Gastroesophageal sphincter (tissue), 4 donors: Measurements from ENCODE around the gene SYNE1. TPM values are rescaled to one million over a fixed set of nuclear protein-coding genes. Genes with fewer than 3 reads are reported as not detected.
"Not testable (repeated sequence)": the region's sequence is repeated elsewhere in the genome, so short reads cannot be mapped to it uniquely, and the experiment has no call there.

Experiments
- ATAC-seq: fragments of 150-250 bp; one replicate; pipeline ENCODE4 v1.9.1; 2016; ENCODE audit warnings: mild to moderate bottlenecking, moderate library complexity
- H3K27ac ChIP-seq, 4 donors: fragments of 200-600 bp; sonication (generic) in 3 of 4; 1 replicate in 3 of 4; 2 replicates in 1 of 4; pipeline ENCODE4 v1.5.1; 2016 to 2019
- H3K27me3 ChIP-seq: fragments of 200-600 bp; sonication (generic); one replicate; pipeline ENCODE4 v1.5.1; 2019
- H3K36me3 ChIP-seq, 2 donors: fragments of 200-600 bp; sonication (generic); one replicate each; pipeline ENCODE4 v1.5.1; 2019; ENCODE audit warnings: control low read depth in 1 of 2
- H3K4me1 ChIP-seq, 3 donors: fragments of 200-600 bp; sonication (generic); 1 replicate in 2 of 3; 2 replicates in 1 of 3; pipeline ENCODE4 v1.5.1; 2016 to 2019; ENCODE audit warnings: control low read depth in 2 of 3
- H3K4me3 ChIP-seq, 2 donors: fragments of 200-600 bp; sonication (generic); one replicate each; pipeline ENCODE4 v1.5.1; 2019; ENCODE audit warnings: mild to moderate bottlenecking in 1 of 2, moderate library complexity in 1 of 2
- H3K9me3 ChIP-seq, 3 donors: fragments of 200-600 bp; sonication (generic); one replicate each; pipeline ENCODE4 v1.5.1; 2017 to 2019; ENCODE audit warnings: control low read depth in 2 of 3
- EP300 ChIP-seq: sonication (generic); formaldehyde crosslinking; IDR thresholded peaks from one replicate; pipeline ENCODE4 v1.6.1; 2017; ENCODE audit warnings: antibody characterized with exemption, mild to moderate bottlenecking
- POLR2A ChIP-seq, 2 donors: fragments of 450-650 bp; IDR thresholded peaks; one replicate each; pipeline ENCODE4 v1.6.1; 2017; ENCODE audit warnings: antibody characterized with exemption in 2 of 2, mild to moderate bottlenecking in 2 of 2, moderate library complexity in 1 of 2
- POLR2AphosphoS5 ChIP-seq: sonication (generic); formaldehyde crosslinking; IDR thresholded peaks from one replicate; pipeline ENCODE4 v1.6.1; 2017; ENCODE audit warnings: antibody characterized with exemption
- WGBS, 2 donors: methylation state at CpG; one replicate each; pipeline ENCODE4 v1.1.5; 2018; ENCODE audit warnings: low coverage in 1 of 2; 5-methylcytosine and 5-hydroxymethylcytosine counted together
- total RNA-seq, 4 donors: library from RNA; depleted of rRNA; stranded (reverse); fragments of >200 nt; gene quantifications; one replicate each; pipeline ENCODE4 v1.1.0, GENCODE V29; 2016
- TF ChIP-seq, protein P1 (sequence below), 4 experiments: fragments of 200-600 bp in 2 of 4; fragments of 450-650 bp in 2 of 4; sonication (generic) in 1 of 4; IDR thresholded peaks; one replicate each; pipeline ENCODE4 v1.5.1; 2017 to 2019; ENCODE audit warnings: antibody characterized with exemption in 4 of 4, mild to moderate bottlenecking in 2 of 4, moderate library complexity in 2 of 4

SYNE1 gene
- total RNA-seq, 4 donors from 2014 or later = 160 to 268 (median 215) TPM

DNA sequence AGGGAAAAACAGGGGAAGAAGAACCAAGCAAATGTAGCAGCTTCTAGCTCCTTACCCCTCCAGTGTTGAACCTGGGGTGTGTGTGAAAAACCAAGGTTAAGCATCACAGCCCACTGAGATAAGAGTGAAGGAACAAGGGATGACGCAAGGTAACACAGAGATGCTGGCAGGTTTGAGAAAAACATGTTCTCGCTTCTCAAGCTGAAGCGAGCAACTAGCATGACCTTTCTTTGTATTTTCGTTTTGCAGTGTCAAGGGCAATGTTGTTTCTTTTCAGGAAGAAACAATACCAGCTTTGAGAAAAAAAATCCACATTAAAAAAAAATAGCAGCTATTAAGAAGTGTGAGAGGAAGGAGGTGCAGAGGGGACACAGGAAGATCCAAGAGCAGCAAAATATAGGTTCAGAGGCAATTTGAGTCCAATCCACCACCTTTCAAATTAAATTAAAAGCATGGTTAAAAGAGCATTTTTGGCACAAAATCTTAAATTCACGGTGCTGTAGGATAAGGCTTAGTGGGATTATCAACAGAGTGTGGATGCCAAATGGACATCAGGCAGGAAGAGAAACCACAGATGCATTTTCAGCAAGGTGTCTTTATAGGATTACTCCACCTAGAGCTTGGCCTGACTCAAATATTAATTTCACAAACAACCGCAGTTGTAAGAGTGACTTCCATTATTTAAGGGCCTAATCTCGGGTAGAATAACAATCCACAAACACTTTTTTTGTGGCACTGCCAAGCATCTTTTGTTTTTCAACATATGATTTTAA, 70.9 kb downstream of the SYNE1 start:
- ATAC-seq = no peak
- WGBS, 2 donors = 29 to 50% methylated on average over 3 to 7 of the region's 7 CpGs
- Histone ChIP-seq H3K27ac (no peak overlapping the region), H3K36me3 (no peaks in the 10 kb centered on the region), H3K4me1 (peaks cover 0 to 8% (median 0%) of the 10 kb centered on the region in 3 donors), H3K9me3 (peaks cover 0 to 5% (median 0%) of the 10 kb centered on the region in 3 donors), H3K27me3 (no peaks in the 10 kb centered on the region), H3K4me3 (no peak overlapping the region)
- TF ChIP-seq POLR2A (IDR thresholded peaks at IDR 0.05) (no peak), EP300 (no peak)
- TF ChIP-seq, protein P1, sequence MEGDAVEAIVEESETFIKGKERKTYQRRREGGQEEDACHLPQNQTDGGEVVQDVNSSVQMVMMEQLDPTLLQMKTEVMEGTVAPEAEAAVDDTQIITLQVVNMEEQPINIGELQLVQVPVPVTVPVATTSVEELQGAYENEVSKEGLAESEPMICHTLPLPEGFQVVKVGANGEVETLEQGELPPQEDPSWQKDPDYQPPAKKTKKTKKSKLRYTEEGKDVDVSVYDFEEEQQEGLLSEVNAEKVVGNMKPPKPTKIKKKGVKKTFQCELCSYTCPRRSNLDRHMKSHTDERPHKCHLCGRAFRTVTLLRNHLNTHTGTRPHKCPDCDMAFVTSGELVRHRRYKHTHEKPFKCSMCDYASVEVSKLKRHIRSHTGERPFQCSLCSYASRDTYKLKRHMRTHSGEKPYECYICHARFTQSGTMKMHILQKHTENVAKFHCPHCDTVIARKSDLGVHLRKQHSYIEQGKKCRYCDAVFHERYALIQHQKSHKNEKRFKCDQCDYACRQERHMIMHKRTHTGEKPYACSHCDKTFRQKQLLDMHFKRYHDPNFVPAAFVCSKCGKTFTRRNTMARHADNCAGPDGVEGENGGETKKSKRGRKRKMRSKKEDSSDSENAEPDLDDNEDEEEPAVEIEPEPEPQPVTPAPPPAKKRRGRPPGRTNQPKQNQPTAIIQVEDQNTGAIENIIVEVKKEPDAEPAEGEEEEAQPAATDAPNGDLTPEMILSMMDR (IDR thresholded peaks at IDR 0.05) = no peak

DNA sequence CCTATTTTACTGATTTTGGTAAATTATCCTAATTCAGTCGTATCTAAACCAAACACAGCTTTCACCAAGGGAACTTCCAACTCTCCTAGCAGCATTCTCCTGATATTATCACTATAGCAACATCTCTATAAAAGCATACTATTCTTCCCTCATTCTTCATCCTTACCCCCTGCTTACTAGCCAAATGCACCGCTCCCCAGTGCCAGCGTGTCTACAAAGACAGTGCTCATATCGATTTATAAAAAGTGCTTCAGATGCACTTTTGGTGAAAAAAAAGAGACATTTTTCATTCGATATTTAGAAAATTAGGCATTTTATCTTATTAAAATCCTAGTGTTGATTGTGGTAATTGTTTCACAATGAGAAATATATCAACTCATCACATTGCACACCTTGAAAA, 74.0 kb downstream of the SYNE1 start:
- H3K27ac ChIP-seq = no peak overlapping the region
- H3K4me1 ChIP-seq = peaks cover 0 to 8% (median 0%) of the 10 kb centered on the region in 3 donors
- no peaks in the 10 kb centered on the region for H3K36me3 ChIP-seq
- no peak for TF ChIP-seq EP300
- no peak for TF ChIP-seq POLR2AphosphoS5
- no peak for TF ChIP-seq POLR2A (IDR thresholded peaks at IDR 0.05)
- TF ChIP-seq, protein P1 (IDR thresholded peaks at IDR 0.05) = no peak
- no peaks in the 10 kb centered on the region for H3K27me3 ChIP-seq
- peaks cover 0 to 12% (median 0%) of the 10 kb centered on the region in 3 donors for H3K9me3 ChIP-seq
- no peak for ATAC-seq
- H3K4me3 ChIP-seq = no peak overlapping the region
- WGBS, 2 donors = 78 to 86% methylated on average over 5 of the region's 5 CpGs

DNA sequence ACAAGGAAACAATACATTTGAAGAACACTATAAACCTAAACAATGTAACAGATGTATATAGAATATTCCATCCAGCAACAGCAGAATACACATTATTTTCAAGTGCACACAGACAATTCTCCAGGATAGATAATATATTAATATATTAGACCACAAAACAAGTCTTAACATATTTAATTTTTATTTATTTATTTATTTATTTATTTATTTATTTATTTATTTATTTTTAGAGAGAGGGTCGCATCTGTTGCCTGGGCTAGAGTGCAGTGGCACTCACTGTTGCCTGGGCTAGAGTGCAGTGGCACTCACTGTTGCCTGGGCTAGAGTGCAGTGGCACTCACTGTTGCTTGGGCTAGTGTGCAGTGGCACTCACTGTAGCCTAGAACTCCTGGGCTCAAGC, 78.4 kb downstream of the SYNE1 start:
- H3K9me3 ChIP-seq = peaks cover 0 to 34% (median 0%) of the 10 kb centered on the region in 3 donors
- H3K27me3 ChIP-seq, H3K27ac ChIP-seq, H3K4me3 ChIP-seq, H3K4me1 ChIP-seq, ATAC-seq, H3K36me3 ChIP-seq: not testable (repeated sequence)
- 100% methylated on average over 1 of the region's 1 CpG for WGBS, 2 donors

DNA sequence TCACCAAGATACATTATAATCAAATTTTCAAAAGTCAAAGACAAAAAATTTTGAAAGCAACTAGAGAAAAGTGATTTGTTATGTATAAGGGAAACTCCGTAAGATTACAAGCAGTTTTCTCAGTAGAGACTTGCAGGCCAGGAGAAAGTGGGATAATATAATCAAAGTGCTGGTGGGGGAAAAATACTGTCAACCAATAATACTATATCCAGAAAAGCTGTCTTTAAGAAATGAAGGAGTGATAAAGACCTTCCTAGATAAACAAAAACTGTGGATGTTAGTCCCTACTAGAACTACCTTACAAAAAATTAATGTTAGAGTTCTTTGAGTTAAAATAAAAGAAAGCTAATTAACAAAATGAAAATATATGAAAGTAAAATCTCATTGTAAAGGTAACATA, 79.7 kb downstream of the SYNE1 start:
- Histone ChIP-seq H3K4me1 (no peaks in the 10 kb centered on the region), H3K36me3 (no peaks in the 10 kb centered on the region), H3K4me3 (no peak overlapping the region), H3K27ac (no peak overlapping the region), H3K9me3 (peaks cover 0 to 34% (median 0%) of the 10 kb centered on the region in 3 donors), H3K27me3 (no peaks in the 10 kb centered on the region)
- ATAC-seq = no peak
- 81% methylated on average over 1 of the region's 1 CpG; no CpG with 5 or more reads in 1 of the 2 donors for WGBS, 2 donors
- TF ChIP-seq, protein P1 (IDR thresholded peaks at IDR 0.05) = no peak
- no peak for TF ChIP-seq POLR2AphosphoS5
- TF ChIP-seq POLR2A (IDR thresholded peaks at IDR 0.05) = no peak
- no peak for TF ChIP-seq EP300

DNA sequence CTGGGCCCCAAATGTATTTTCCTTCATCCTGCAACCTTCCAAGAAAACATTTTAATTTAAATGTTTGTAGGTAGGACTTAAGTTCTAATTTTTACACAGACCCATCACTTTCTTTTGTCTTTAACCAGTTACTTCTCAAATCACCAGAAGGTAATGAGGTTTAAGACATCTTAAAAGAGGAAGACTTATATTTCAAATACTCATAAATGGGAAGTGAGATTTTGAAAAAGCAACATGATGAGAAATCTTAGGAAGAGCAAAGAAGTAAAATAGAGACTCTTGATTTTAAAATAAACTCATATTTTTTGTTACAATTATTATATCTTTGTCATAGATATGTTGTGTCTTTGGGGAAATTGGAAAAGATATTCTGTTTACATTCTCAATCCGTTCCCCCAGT, 82.3 kb downstream of the SYNE1 start:
- Histone ChIP-seq H3K27ac (no peak overlapping the region), H3K27me3 (no peaks in the 10 kb centered on the region), H3K9me3 (peaks cover 0 to 25% (median 0%) of the 10 kb centered on the region in 3 donors), H3K4me1 (no peaks in the 10 kb centered on the region), H3K4me3 (no peak overlapping the region), H3K36me3 (no peaks in the 10 kb centered on the region)
- ATAC-seq = no peak
- TF ChIP-seq POLR2A (IDR thresholded peaks at IDR 0.05) = no peak
- no peak for TF ChIP-seq POLR2AphosphoS5
- TF ChIP-seq, protein P1 (IDR thresholded peaks at IDR 0.05) = no peak
- no peak for TF ChIP-seq EP300
- WGBS, 2 donors = 73 to 88% methylated on average over 1 of the region's 1 CpG
